Mesenchymal stem cell (in vitro differentiated cells and primary cell): ENCODE results near the gene CABP1.
A peak's percentile ranks its signal among the peaks of the same experiment; 100 is the strongest.

Experiments
- DNase-seq: peaks from one replicate; pipeline ENCODE4 v3.0.0-alpha.2; 2013
- H2AFZ ChIP-seq: one replicate; pipeline ENCODE4 v1.6.1; 2013; ENCODE audit warnings: low read depth, mild to moderate bottlenecking, control low read depth, inconsistent platforms, low read length, moderate library complexity
- H2AK5ac ChIP-seq: 2 replicates; pipeline ENCODE4 v1.6.1; 2013; ENCODE audit warnings: low read length, moderate library complexity, mild to moderate bottlenecking, inconsistent platforms; ENCODE audit not compliant: severe bottlenecking
- H2BK120ac ChIP-seq: one replicate; pipeline ENCODE4 v1.6.1; 2013; ENCODE audit warnings: low read depth, mild to moderate bottlenecking, inconsistent platforms, low read length, moderate library complexity
- H2BK12ac ChIP-seq, 2 experiments: one replicate each; pipeline ENCODE4 v1.6.1; 2013; ENCODE audit warnings: inconsistent platforms in 2 of 2, low read length in 2 of 2, mild to moderate bottlenecking in 2 of 2, moderate library complexity in 2 of 2, control low read depth in 1 of 2
- H2BK15ac ChIP-seq: one replicate; pipeline ENCODE4 v1.6.1; 2013; ENCODE audit warnings: mild to moderate bottlenecking, low read depth, inconsistent platforms; ENCODE audit not compliant: poor library complexity, severe bottlenecking
- H2BK5ac ChIP-seq: 2 replicates; pipeline ENCODE4 v1.6.1; 2013; ENCODE audit warnings: low read depth, mild to moderate bottlenecking, low read length, control low read depth, inconsistent platforms; ENCODE audit not compliant: poor library complexity, severe bottlenecking
- H3K14ac ChIP-seq, 2 experiments: one replicate each; pipeline ENCODE4 v1.6.1; 2013; ENCODE audit warnings: inconsistent platforms in 2 of 2, low read length in 2 of 2, control low read depth in 1 of 2, mild to moderate bottlenecking in 1 of 2, moderate library complexity in 1 of 2
- H3K18ac ChIP-seq, 2 experiments: one replicate each; pipeline ENCODE4 v1.6.1; 2013; ENCODE audit warnings: inconsistent platforms in 2 of 2, low read length in 2 of 2, control low read depth in 1 of 2, low read depth in 1 of 2, mild to moderate bottlenecking in 1 of 2
- H3K23ac ChIP-seq, 2 experiments: one replicate each; pipeline ENCODE4 v1.6.1; 2013; ENCODE audit warnings: inconsistent platforms in 2 of 2, low read length in 2 of 2, mild to moderate bottlenecking in 2 of 2, moderate library complexity in 2 of 2, control low read depth in 1 of 2
- H3K27ac ChIP-seq: 2 replicates; pipeline ENCODE4 v1.5.1; 2013; ENCODE audit warnings: mild to moderate bottlenecking, moderate library complexity, low read length, control low read depth, inconsistent platforms; ENCODE audit not compliant: poor library complexity, severe bottlenecking
- H3K27me3 ChIP-seq, 2 experiments: 2 replicates each; pipeline versions ENCODE4 v1.6.1 to v1.7.0; 2013; ENCODE audit warnings: low read length in 2 of 2, mild to moderate bottlenecking in 2 of 2, moderate library complexity in 2 of 2, control low read depth in 1 of 2, inconsistent platforms in 1 of 2; ENCODE audit not compliant: control insufficient read depth in 1 of 2, insufficient read depth in 1 of 2
- H3K36me3 ChIP-seq, 2 experiments: 2 replicates each; pipeline versions ENCODE4 v1.6.1 to v1.7.0; 2013; ENCODE audit warnings: low read length in 2 of 2, control low read depth in 1 of 2, inconsistent platforms in 1 of 2, low read depth in 1 of 2, mild to moderate bottlenecking in 1 of 2; ENCODE audit not compliant: insufficient read depth in 2 of 2, control insufficient read depth in 1 of 2
- H3K4ac ChIP-seq, 2 experiments: one replicate each; pipeline ENCODE4 v1.6.1; 2013; ENCODE audit warnings: inconsistent platforms in 2 of 2, low read length in 2 of 2, mild to moderate bottlenecking in 2 of 2, moderate library complexity in 2 of 2, control low read depth in 1 of 2, low read depth in 1 of 2
- H3K4me1 ChIP-seq: 2 replicates; pipeline ENCODE4 v1.6.1; 2013; ENCODE audit warnings: low read depth, low read length, control low read depth; ENCODE audit not compliant: control insufficient read depth, insufficient read depth
- H3K4me2 ChIP-seq: 2 replicates; pipeline ENCODE4 v1.6.1; 2013; ENCODE audit warnings: low read length, mild to moderate bottlenecking, inconsistent platforms; ENCODE audit not compliant: poor library complexity, severe bottlenecking
- H3K4me3 ChIP-seq, 2 experiments: 2 replicates each; pipeline versions ENCODE4 v1.5.1 to v1.7.0; 2013; ENCODE audit warnings: low read length in 2 of 2, mild to moderate bottlenecking in 2 of 2, control low read depth in 1 of 2, low read depth in 1 of 2; ENCODE audit not compliant: insufficient read depth in 1 of 2
- H3K79me1 ChIP-seq: replicated peaks from 2 replicates; pipeline ENCODE4 v1.6.1; 2013; ENCODE audit warnings: mild to moderate bottlenecking, control low read depth, low read length, inconsistent platforms; ENCODE audit not compliant: poor library complexity, severe bottlenecking
- H3K9ac ChIP-seq: 2 replicates; pipeline ENCODE4 v1.7.0; 2013; ENCODE audit warnings: mild to moderate bottlenecking, low read length, moderate library complexity
- H3K9me3 ChIP-seq: 2 replicates; pipeline ENCODE4 v1.7.0; 2013; ENCODE audit warnings: mild to moderate bottlenecking, low read length; ENCODE audit not compliant: control insufficient read depth
- H4K8ac ChIP-seq: one replicate; pipeline ENCODE4 v1.6.1; 2013; ENCODE audit warnings: inconsistent platforms, mild to moderate bottlenecking, low read length, moderate library complexity
- H4K91ac ChIP-seq: one replicate; pipeline ENCODE4 v1.6.1; 2013; ENCODE audit warnings: mild to moderate bottlenecking, low read length, inconsistent platforms
- WGBS: methylation state at CpG from one replicate; pipeline ENCODE4 v1.1.7; 2013; ENCODE audit warnings: mixed read lengths; 5-methylcytosine and 5-hydroxymethylcytosine counted together

CABP1 gene

DNA sequence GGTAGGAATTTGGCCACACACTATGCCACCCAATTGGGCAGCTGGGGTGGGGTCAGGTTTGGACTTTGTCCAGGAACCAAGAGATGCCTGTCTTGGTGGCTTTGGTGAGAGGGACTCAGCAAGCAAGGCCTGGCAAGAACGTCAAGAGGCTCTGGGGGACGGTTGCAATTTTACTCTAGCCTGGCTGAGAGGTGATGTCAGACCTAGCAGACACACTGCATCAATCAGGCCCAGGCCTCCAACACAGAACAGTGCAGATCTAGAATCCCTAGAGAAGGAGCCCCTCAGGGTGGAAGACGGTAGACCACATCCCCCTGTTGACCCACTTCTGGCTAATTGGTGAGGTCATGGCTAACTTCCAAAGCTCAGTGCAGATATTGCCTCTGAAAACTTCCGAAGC, 68.2 kb downstream of the CABP1 start:
- Histone ChIP-seq H3K9me3 (no peaks in the 10 kb centered on the region), H2AK5ac (no peak overlapping the region), H3K4me2 (no peak overlapping the region), H3K79me1 (peaks cover 7% of the 10 kb centered on the region), H3K4ac (no peak overlapping the region), H3K14ac (no peak overlapping the region), H3K23ac (no peak overlapping the region), H3K4me1 (peaks cover 11% of the 10 kb centered on the region), H2BK12ac (no peak overlapping the region), H3K27me3 (no peaks in the 10 kb centered on the region), H2BK120ac (no peak overlapping the region), H4K91ac (no peak overlapping the region), H3K9ac (no peak overlapping the region), H3K18ac (no peak overlapping the region), H4K8ac (no peak overlapping the region), H2AFZ (no peak overlapping the region), H3K27ac (no peak overlapping the region), H3K36me3 (peaks cover 11 to 24% of the 10 kb centered on the region in 2 experiments), H3K4me3 (no peak overlapping the region), H2BK5ac (no peak overlapping the region), H2BK15ac (no peak overlapping the region)
- no peak for DNase-seq
- WGBS, result 77% methylated on average over 4 of the region's 4 CpGs

- WGBS, result 4% methylated on average over 34 of the region's 76 CpGs
- H3K9ac ChIP-seq, result peak within 1 kb of the TSS; percentile 91
Measured at GRCh38 chr12:120710031-120710804, 69.8 kb downstream of the CABP1 start, which contains the start of gene UNC119B. UNC119B (plus strand) TSS chr12:120710458; CDS start chr12:120710475, 17 bp downstream.

GRCh38 chr12:120710805-120711296, 70.4 kb downstream of the CABP1 start:
- peak overlapping the region; percentile 83 for H3K4ac ChIP-seq
- H4K8ac ChIP-seq, result peak overlapping the region; percentile 78
- H3K27me3 ChIP-seq, result no peaks in the 10 kb centered on the region
- no peak overlapping the region for H2BK15ac ChIP-seq
- H2BK12ac ChIP-seq, result no peak overlapping the region
- under 1% methylated on average over 31 of the region's 31 CpGs for WGBS
- H3K79me1 ChIP-seq, result peaks cover 15% of the 10 kb centered on the region
- H2BK5ac ChIP-seq, result no peak overlapping the region
- no peak overlapping the region for H2AK5ac ChIP-seq
- H3K36me3 ChIP-seq, result peaks cover 16 to 32% of the 10 kb centered on the region in 2 experiments
- H3K4me2 ChIP-seq, result peak overlapping the region; percentile 89
- H4K91ac ChIP-seq, result peak overlapping the region; percentile 5
- H3K14ac ChIP-seq, result no peak overlapping the region
- peak overlapping the region; percentile 91 for H3K9ac ChIP-seq
- peak overlapping the region; percentile 92 for H2BK120ac ChIP-seq
- H2AFZ ChIP-seq, result peak overlapping the region; percentile 76
- peak overlapping the region in 1 of 2 experiments; percentile 47 for H3K23ac ChIP-seq
- H3K4me3 ChIP-seq, result peak overlapping the region; percentile 86 to 91
- H3K18ac ChIP-seq, result peak overlapping the region; percentile 67 to 68
- H3K27ac ChIP-seq, result peak overlapping the region; percentile 47
- DNase-seq, result peak; percentile 18
- H3K4me1 ChIP-seq, result peaks cover 11% of the 10 kb centered on the region
- H3K9me3 ChIP-seq, result no peaks in the 10 kb centered on the region

More at GRCh38 chr12:120710031-120710804, 69.8 kb downstream of the CABP1 start, which contains the start of gene UNC119B:
- Histone ChIP-seq H2AK5ac (no peak within 1 kb of the TSS), H4K91ac (peak within 1 kb of the TSS; percentile 83), H3K9me3 (no peaks in the 10 kb centered on the region), H3K36me3 (peaks cover 19 to 31% of the 10 kb centered on the region in 2 experiments), H3K23ac (peak within 1 kb of the TSS; percentile 47 to 87), H2BK15ac (peak within 1 kb of the TSS; percentile 78), H4K8ac (peak within 1 kb of the TSS; percentile 78), H2BK5ac (no peak within 1 kb of the TSS), H3K4me1 (peaks cover 11% of the 10 kb centered on the region), H3K4ac (peak within 1 kb of the TSS; percentile 83), H3K27me3 (no peaks in the 10 kb centered on the region), H3K79me1 (peaks cover 13% of the 10 kb centered on the region), H3K14ac (peak within 1 kb of the TSS in 1 of 2 experiments; percentile 96), H3K4me3 (peak within 1 kb of the TSS; percentile 86 to 91), H3K27ac (peak within 1 kb of the TSS; percentile 47), H3K18ac (peak within 1 kb of the TSS; percentile 68 to 96), H3K4me2 (peak within 1 kb of the TSS; percentile 92), H2AFZ (peak within 1 kb of the TSS; percentile 76), H2BK12ac (peak within 1 kb of the TSS in 1 of 2 experiments; percentile 52), H2BK120ac (peak within 1 kb of the TSS; percentile 92)
- peak; percentile 54 for DNase-seq

DNA sequence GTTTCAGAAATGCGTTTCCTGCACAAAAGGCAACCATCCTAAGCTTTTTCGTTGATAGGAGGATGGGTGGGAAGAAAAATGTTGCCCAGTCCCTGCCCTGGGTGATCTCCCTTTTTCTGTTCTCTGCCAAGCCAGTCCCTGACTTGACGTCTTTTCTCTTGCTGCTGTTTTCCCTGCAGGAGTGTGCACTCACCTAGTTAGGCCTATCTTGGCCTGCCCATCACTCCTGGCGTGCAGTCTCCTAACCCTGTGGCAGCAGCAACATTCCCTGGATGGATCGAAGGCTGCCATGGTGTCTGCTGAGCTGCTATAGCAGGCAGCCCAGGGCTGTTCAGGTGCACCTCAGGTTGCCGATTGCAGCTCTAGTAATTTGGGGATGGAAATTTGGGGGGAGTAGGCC, 71.0 kb downstream of the CABP1 start:
- no peak for DNase-seq
- H3K27me3 ChIP-seq, result no peaks in the 10 kb centered on the region
- peak overlapping the region; percentile 91 for H3K9ac ChIP-seq
- H2BK15ac ChIP-seq, result no peak overlapping the region
- H3K4me2 ChIP-seq, result peak overlapping the region; percentile 89
- H3K79me1 ChIP-seq, result peaks cover 20% of the 10 kb centered on the region
- H2BK5ac ChIP-seq, result no peak overlapping the region
- H2BK120ac ChIP-seq, result no peak overlapping the region
- H4K91ac ChIP-seq, result peak overlapping the region; percentile 19
- peak overlapping the region in 1 of 2 experiments; percentile 86 for H3K4me3 ChIP-seq
- H3K4me1 ChIP-seq, result peaks cover 11% of the 10 kb centered on the region
- no peak overlapping the region for H2AFZ ChIP-seq
- H3K36me3 ChIP-seq, result peaks cover 17 to 37% of the 10 kb centered on the region in 2 experiments
- no peak overlapping the region for H2BK12ac ChIP-seq
- no peak overlapping the region for H3K14ac ChIP-seq
- H3K27ac ChIP-seq, result no peak overlapping the region
- H2AK5ac ChIP-seq, result no peak overlapping the region
- H3K4ac ChIP-seq, result no peak overlapping the region
- H4K8ac ChIP-seq, result peak overlapping the region; percentile 10
- H3K18ac ChIP-seq, result no peak overlapping the region
- 63% methylated on average over 6 of the region's 6 CpGs for WGBS
- no peaks in the 10 kb centered on the region for H3K9me3 ChIP-seq
- no peak overlapping the region for H3K23ac ChIP-seq
